ENCODE results near the gene ZNF512B.
"Not testable (repeated sequence)": the region's sequence is repeated elsewhere in the genome, so short reads cannot be mapped to it uniquely, and the experiment has no call there.

ZNF512B gene

GRCh38 chr20:63961664-63962425 lies 7.9 kb downstream of the ZNF512B start:
- no peak for TF ChIP-seq CTCF (IDR thresholded peaks at IDR 0.05; ENCODE audit: low read depth, low read length, missing control alignments)
- Histone ChIP-seq H3K4me3 (ENCODE audit: low read depth, low read length) (no peak overlapping the region), H3K27me3 (replicated peaks) (no peaks in the 10 kb centered on the region), H3K36me3 (replicated peaks) (peaks cover 54% of the 10 kb centered on the region), H3K27ac (no peak overlapping the region)
- DNase-seq, result no peak
- in situ Hi-C loops (cut with HindIII; ENCODE audit: low pct_ligation_motif_present, low sequenced_read_pairs), result no loop called here

- H3K36me3 ChIP-seq (replicated peaks), result peaks cover 45% of the 10 kb centered on the region
- H3K27me3 ChIP-seq (replicated peaks); DNase-seq; H3K27ac ChIP-seq; H3K4me3 ChIP-seq (ENCODE audit: low read depth, low read length); in situ Hi-C loops (cut with HindIII; ENCODE audit: low pct_ligation_motif_present, low sequenced_read_pairs): not testable (repeated sequence)
Measured at GRCh38 chr20:63960654-63961621, 8.8 kb downstream of the ZNF512B start.

- no peak for DNase-seq
- TF ChIP-seq CTCF (IDR thresholded peaks at IDR 0.05; ENCODE audit: low read depth, low read length, missing control alignments), result no peak
- Histone ChIP-seq H3K27ac (no peak overlapping the region), H3K4me3 (ENCODE audit: low read depth, low read length) (no peak overlapping the region), H3K27me3 (replicated peaks) (no peaks in the 10 kb centered on the region), H3K36me3 (replicated peaks) (peaks cover 45% of the 10 kb centered on the region)
- in situ Hi-C loops (cut with HindIII; ENCODE audit: low pct_ligation_motif_present, low sequenced_read_pairs), result no loop called here
Measured at GRCh38 chr20:63959699-63960075, 10.0 kb downstream of the ZNF512B start.

GRCh38 chr20:63958964-63959698 lies 10.6 kb downstream of the ZNF512B start:
- DNase-seq, result no peak
- no peak for TF ChIP-seq CTCF (IDR thresholded peaks at IDR 0.05; ENCODE audit: low read depth, low read length, missing control alignments)
- no peak overlapping the region for H3K27ac ChIP-seq
- H3K36me3 ChIP-seq (replicated peaks), result peaks cover 40% of the 10 kb centered on the region
- no peak overlapping the region for H3K4me3 ChIP-seq (ENCODE audit: low read depth, low read length)
- in situ Hi-C loops (cut with HindIII; ENCODE audit: low pct_ligation_motif_present, low sequenced_read_pairs), result no loop called here
- no peaks in the 10 kb centered on the region for H3K27me3 ChIP-seq (replicated peaks)

GRCh38 chr20:63958471-63958870 lies 11.3 kb downstream of the ZNF512B start:
- Histone ChIP-seq H3K27ac (no peak overlapping the region), H3K27me3 (replicated peaks) (no peaks in the 10 kb centered on the region), H3K36me3 (replicated peaks) (peaks cover 33% of the 10 kb centered on the region), H3K4me3 (ENCODE audit: low read depth, low read length) (no peak overlapping the region)
- no peak for DNase-seq
- in situ Hi-C loops (cut with HindIII; ENCODE audit: low pct_ligation_motif_present, low sequenced_read_pairs), result no loop called here
- no peak for TF ChIP-seq CTCF (IDR thresholded peaks at IDR 0.05; ENCODE audit: low read depth, low read length, missing control alignments)
